ENCODE data around the gene SLC44A2.

SLC44A2 gene

GRCh38 chr19:10691178-10691881, 66.0 kb downstream of the SLC44A2 start:
- intact Hi-C loops (cut with DNase I), result loop anchor here (5.0 kb wide), 1 partner anchor 34 kb away; no protein-coding TSS in a partner anchor
- no peak for DNase-seq

GRCh38 chr19:10691883-10692282, 66.5 kb downstream of the SLC44A2 start:
- no peak for DNase-seq
- intact Hi-C loops (cut with DNase I), result loop anchor here (5.0 kb wide), 1 partner anchor 35 kb away; no protein-coding TSS in a partner anchor

- intact Hi-C loops (cut with DNase I), result loop anchor here (5.0 kb wide), 1 partner anchor 35 kb away; no protein-coding TSS in a partner anchor
- no peak for DNase-seq
Observed at GRCh38 chr19:10692673-10693264, 67.4 kb downstream of the SLC44A2 start.
